ENCODE data around the gene TRIM74.
A peak's percentile ranks its signal among the peaks of the same experiment; 100 is the strongest.
"Not testable (repeated sequence)": the region's sequence is repeated elsewhere in the genome, so short reads cannot be mapped to it uniquely, and the experiment has no call there.

Gene TRIM74

GRCh38 chr7:72968980-72969516 is at the start of gene TRIM74:
Gene TRIM74, minus strand, starts transcription at chr7:72969466. Its CDS starts 3,309 bp downstream, at chr7:72966157.
- DNase-seq (ENCODE audit: low spot score in 2 of 2); H3K4me3 ChIP-seq; in situ Hi-C loops (cut with MboI; ENCODE audit: low sequenced_read_pairs); H3K4me1 ChIP-seq; H3K9me3 ChIP-seq; H3K36me3 ChIP-seq (replicated peaks); H3K27me3 ChIP-seq (ENCODE audit: low read depth): not testable (repeated sequence)

- peak in 1 of 2 experiments; percentile 10 for DNase-seq (ENCODE audit: low spot score in 2 of 2)
- H3K4me3 ChIP-seq; in situ Hi-C loops (cut with MboI; ENCODE audit: low sequenced_read_pairs); H3K27me3 ChIP-seq (ENCODE audit: low read depth); H3K4me1 ChIP-seq; H3K36me3 ChIP-seq (replicated peaks); H3K9me3 ChIP-seq: not testable (repeated sequence)
These were observed 37.2 kb upstream of the TRIM74 start for GRCh38 chr7:73006491-73006890.

- peak in 1 of 2 experiments; percentile 96 for DNase-seq (ENCODE audit: low spot score in 2 of 2)
- H3K27me3 ChIP-seq (ENCODE audit: low read depth); H3K36me3 ChIP-seq (replicated peaks); H3K9me3 ChIP-seq; in situ Hi-C loops (cut with MboI; ENCODE audit: low sequenced_read_pairs); H3K4me1 ChIP-seq: not testable (repeated sequence)
- peak overlapping the region; percentile 62 for H3K4me3 ChIP-seq
These were observed 36.6 kb upstream of the TRIM74 start for GRCh38 chr7:73005693-73006447.

- H3K4me1 ChIP-seq; H3K9me3 ChIP-seq; in situ Hi-C loops (cut with MboI; ENCODE audit: low sequenced_read_pairs); H3K36me3 ChIP-seq (replicated peaks); H3K27me3 ChIP-seq (ENCODE audit: low read depth): not testable (repeated sequence)
- peak in 1 of 2 experiments; percentile 82 for DNase-seq (ENCODE audit: low spot score in 2 of 2)
- H3K4me3 ChIP-seq = peak overlapping the region; percentile 62
These were observed 36.1 kb upstream of the TRIM74 start for GRCh38 chr7:73005356-73005692.

DNA sequence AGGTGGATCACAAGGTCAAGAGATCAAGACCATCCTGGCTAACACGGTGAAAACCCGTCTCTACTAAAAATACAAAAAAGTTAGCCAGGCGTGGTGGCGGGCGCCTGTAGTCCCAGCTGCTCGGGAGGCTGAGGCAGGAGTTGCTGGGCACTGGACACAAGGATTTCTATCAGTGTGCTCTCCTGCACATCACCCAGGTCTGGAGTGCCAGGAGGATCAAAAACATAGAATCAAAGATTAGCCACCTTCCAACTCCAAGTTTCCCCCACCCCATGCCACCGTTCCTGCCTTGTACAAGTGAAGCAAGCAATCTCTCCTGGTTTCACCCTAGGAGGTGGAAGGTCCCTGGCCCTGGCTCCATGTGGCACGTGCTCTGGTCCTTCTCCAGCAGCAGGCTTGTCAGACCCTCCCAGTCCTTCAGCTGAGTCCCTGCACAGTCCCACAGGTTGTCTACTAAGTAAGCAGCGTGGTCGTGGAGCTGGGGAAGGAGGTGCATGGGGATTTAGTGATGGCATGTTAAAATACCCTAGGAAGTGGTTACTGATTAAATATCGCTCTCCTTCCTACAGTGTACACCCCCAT is 28.7 kb upstream of the TRIM74 start:
- H3K36me3 ChIP-seq (replicated peaks); H3K4me3 ChIP-seq; H3K9me3 ChIP-seq; in situ Hi-C loops (cut with MboI; ENCODE audit: low sequenced_read_pairs); DNase-seq (ENCODE audit: low spot score in 2 of 2); H3K27me3 ChIP-seq (ENCODE audit: low read depth); H3K4me1 ChIP-seq: not testable (repeated sequence)

GRCh38 chr7:72997447-72997846 is 28.2 kb upstream of the TRIM74 start:
- DNase-seq (ENCODE audit: low spot score in 2 of 2); H3K36me3 ChIP-seq (replicated peaks); H3K4me1 ChIP-seq; H3K9me3 ChIP-seq; H3K27me3 ChIP-seq (ENCODE audit: low read depth); in situ Hi-C loops (cut with MboI; ENCODE audit: low sequenced_read_pairs); H3K4me3 ChIP-seq: not testable (repeated sequence)

DNA sequence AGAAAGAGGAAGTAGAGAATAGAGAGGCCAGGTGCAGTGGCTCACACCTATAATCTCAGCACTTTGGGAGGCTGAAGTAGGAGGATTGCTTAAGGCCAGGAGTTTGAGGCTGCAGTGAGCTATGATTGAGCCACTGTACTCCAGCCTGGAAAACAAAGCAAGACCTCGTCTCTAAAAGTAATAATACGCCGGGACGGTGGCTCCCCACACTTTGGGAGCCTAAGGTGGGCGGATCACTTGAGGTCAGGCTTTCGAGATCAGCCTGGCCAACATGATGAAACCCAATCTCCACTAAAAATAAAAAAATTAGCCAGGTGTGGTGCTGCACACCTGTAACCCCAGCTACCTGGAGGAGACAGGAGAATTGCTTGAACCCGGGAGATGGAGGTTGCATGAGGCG is 26.2 kb upstream of the TRIM74 start:
- H3K4me3 ChIP-seq; H3K4me1 ChIP-seq; DNase-seq (ENCODE audit: low spot score in 2 of 2); H3K9me3 ChIP-seq; in situ Hi-C loops (cut with MboI; ENCODE audit: low sequenced_read_pairs); H3K36me3 ChIP-seq (replicated peaks); H3K27me3 ChIP-seq (ENCODE audit: low read depth): not testable (repeated sequence)

DNA sequence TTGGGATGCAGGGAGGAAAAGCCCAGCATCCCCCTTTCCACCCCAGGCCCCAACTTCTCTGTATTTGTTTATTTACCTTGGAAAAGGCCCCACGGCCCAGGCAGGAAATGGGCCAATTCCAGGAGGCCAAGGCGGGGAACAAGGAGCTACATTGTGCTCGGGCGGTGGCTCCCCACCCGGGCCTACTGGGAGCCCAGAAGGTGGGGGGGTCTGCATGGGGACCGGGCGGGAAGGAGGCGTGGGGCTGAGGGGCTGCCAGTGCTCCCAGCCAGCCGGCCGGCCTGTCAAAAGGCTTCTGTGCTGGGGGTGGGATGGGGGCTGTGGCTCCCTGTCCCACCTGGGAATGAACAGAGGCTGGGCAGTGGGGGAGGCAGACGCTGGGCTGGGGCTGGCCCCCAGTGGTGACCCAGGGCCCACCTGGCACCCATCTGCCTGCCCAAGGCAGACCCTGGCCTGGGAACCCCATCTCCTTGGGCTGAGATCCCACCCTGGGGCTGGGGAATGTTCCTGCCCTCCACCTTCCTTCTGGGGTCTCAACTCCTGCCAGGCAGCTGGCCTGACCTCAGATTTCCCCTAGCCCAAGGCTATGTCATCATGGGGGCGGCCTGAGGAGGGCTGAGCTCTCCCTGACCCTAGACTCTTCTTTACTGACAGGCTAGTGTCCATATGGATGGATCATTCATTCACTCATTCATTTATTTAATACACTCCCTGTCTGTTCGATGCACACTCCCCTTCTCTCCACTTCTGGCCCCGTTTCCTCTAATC is 21.1 kb upstream of the TRIM74 start:
- H3K27me3 ChIP-seq (ENCODE audit: low read depth); H3K36me3 ChIP-seq (replicated peaks); H3K4me3 ChIP-seq; DNase-seq (ENCODE audit: low spot score in 2 of 2); in situ Hi-C loops (cut with MboI; ENCODE audit: low sequenced_read_pairs); H3K4me1 ChIP-seq; H3K9me3 ChIP-seq: not testable (repeated sequence)

DNA sequence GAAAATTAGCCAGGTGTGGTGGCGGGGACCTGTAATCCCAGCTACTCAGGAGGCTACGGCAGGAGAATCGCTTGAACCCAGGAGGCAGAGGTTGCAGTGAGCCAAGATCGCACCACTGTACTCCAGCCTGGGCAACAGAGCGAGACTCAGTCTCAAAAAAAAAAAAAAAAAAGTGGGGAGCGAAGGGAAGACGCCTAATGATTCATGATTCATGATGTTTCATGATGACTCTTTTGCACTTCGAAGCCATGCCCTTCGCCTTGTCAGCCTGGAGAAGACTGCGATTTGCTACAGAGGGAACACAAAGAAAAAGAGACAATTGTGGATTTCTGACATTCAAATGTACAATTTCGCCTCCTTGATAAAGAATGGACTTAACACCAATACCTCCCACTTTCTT is 12.8 kb upstream of the TRIM74 start:
- in situ Hi-C loops (cut with MboI; ENCODE audit: low sequenced_read_pairs); H3K36me3 ChIP-seq (replicated peaks); DNase-seq (ENCODE audit: low spot score in 2 of 2); H3K9me3 ChIP-seq; H3K4me1 ChIP-seq; H3K27me3 ChIP-seq (ENCODE audit: low read depth); H3K4me3 ChIP-seq: not testable (repeated sequence)

DNA sequence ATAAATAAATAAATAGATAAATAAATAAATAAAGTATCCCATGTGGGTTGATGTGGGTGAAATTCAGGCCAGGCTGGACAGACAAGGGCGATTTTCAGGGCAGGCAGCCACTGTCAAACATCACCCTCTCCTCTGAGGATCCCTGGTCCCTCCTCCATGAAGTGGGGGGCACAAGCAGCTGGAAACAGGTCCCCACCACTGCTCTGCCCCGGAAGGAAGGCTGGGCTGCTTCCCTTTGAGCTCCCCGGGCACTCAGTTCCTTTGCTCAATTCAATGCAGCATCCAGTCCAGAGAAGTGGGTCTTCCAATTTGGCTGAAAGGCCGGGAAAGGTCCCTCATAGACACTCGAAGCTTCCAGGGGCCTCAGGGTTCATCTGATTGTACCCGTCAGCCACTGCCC is 11.1 kb upstream of the TRIM74 start:
- H3K4me1 ChIP-seq; H3K9me3 ChIP-seq; H3K4me3 ChIP-seq; H3K36me3 ChIP-seq (replicated peaks); DNase-seq (ENCODE audit: low spot score in 2 of 2); H3K27me3 ChIP-seq (ENCODE audit: low read depth); in situ Hi-C loops (cut with MboI; ENCODE audit: low sequenced_read_pairs): not testable (repeated sequence)

- H3K27me3 ChIP-seq (ENCODE audit: low read depth); H3K9me3 ChIP-seq; H3K4me1 ChIP-seq; in situ Hi-C loops (cut with MboI; ENCODE audit: low sequenced_read_pairs); H3K36me3 ChIP-seq (replicated peaks); H3K4me3 ChIP-seq: not testable (repeated sequence)
- DNase-seq (ENCODE audit: low spot score in 2 of 2) = peak in 1 of 2 experiments; percentile 6
These were observed 7.2 kb upstream of the TRIM74 start for GRCh38 chr7:72976434-72976833.

DNA sequence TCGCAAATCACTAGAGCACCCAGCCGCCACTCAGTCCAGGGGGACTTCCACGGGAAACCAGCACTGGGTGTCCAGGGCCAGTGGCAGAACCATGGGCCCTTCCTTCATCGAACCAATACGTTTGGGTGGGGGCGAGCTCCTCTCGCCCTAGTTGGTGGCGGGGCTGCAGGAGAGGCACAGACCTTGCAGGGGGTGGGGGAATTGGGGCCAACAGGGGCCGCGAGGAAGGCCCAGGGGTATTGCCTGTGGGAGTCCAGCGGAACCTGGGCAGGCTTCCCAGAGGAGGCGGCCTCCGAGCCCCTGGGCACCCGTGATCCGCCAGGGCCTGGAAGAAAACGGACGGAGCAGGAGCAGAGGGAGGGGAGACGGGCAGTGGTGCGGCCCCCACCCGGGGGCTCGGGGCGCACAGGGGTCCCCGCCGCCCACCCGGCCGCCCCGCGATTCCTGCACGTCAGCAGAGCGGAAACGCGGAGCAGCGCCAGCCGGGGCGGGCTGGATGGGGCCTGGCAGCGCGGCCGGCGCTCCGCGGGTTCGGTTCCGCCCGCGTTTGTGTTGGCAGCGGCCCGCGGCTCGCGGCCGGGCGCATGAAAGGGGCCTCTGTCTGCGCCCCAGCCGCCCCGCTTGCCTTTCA is 6.5 kb upstream of the TRIM74 start:
- H3K27me3 ChIP-seq (ENCODE audit: low read depth); in situ Hi-C loops (cut with MboI; ENCODE audit: low sequenced_read_pairs); H3K4me1 ChIP-seq; H3K36me3 ChIP-seq (replicated peaks); H3K9me3 ChIP-seq; H3K4me3 ChIP-seq: not testable (repeated sequence)
- peak in 1 of 2 experiments; percentile 6 for DNase-seq (ENCODE audit: low spot score in 2 of 2)

DNA sequence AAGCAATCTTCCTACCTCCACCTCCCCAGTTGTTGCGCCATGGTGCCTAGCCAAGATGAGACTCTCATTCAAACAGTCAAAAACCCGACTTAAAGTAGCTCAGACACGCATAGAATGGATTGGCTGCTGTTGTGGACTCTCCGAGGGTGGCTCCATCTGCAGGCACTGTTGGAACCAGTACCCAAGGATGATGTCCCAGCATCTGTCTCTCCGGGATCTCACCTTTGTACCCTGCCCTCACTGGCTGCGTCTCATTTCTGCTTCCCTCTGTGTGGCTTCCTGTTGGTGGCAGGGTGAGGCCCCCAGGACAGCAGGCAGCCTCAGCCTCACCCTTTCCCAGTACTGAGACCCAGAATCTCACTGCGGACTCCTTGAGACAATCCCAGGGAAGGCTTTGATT is 5.5 kb upstream of the TRIM74 start:
- in situ Hi-C loops (cut with MboI; ENCODE audit: low sequenced_read_pairs); H3K4me1 ChIP-seq; H3K27me3 ChIP-seq (ENCODE audit: low read depth); DNase-seq (ENCODE audit: low spot score in 2 of 2); H3K36me3 ChIP-seq (replicated peaks); H3K4me3 ChIP-seq; H3K9me3 ChIP-seq: not testable (repeated sequence)

DNA sequence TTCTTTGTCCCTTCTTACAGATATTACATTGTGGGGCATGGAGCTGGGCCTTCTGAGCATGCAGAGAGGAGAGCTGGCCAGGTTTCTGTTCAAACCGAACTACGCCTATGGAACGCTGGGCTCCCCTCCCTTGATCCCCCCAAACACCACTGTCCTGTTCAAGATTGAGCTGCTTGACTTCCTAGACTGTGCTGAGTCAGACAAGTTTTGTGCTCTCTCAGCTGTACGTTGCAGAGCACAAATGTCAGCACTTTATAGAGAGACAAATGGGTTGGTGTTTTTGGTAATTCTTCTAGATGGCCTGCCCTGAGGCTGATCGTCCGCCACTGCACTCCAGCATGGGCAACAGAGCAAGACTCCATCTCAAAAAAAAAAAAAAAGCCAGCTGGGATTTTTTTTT is 2.2 kb upstream of the TRIM74 start:
- H3K9me3 ChIP-seq; H3K4me3 ChIP-seq; H3K36me3 ChIP-seq (replicated peaks); DNase-seq (ENCODE audit: low spot score in 2 of 2); H3K27me3 ChIP-seq (ENCODE audit: low read depth); in situ Hi-C loops (cut with MboI; ENCODE audit: low sequenced_read_pairs); H3K4me1 ChIP-seq: not testable (repeated sequence)
